MV-4-11 (cell line): Measurements from ENCODE around the gene CCT8.

Experiments
- DNase-seq: peaks from one replicate; lab custom pipeline; 2025; lab: John Stamatoyannopoulos, UW

Gene CCT8

GRCh38 chr21:29073222-29074006 lies at the start of gene CCT8:
Gene CCT8, minus strand, starts transcription at chr21:29073648. Its CDS starts 58 bp downstream, at chr21:29073590.
- DNase-seq = peak; percentile 99

GRCh38 chr21:29121759-29122158 lies 48.3 kb upstream of the CCT8 start:
- no peak for DNase-seq

GRCh38 chr21:29117372-29117955 lies 44.0 kb upstream of the CCT8 start:
- no peak for DNase-seq

DNA sequence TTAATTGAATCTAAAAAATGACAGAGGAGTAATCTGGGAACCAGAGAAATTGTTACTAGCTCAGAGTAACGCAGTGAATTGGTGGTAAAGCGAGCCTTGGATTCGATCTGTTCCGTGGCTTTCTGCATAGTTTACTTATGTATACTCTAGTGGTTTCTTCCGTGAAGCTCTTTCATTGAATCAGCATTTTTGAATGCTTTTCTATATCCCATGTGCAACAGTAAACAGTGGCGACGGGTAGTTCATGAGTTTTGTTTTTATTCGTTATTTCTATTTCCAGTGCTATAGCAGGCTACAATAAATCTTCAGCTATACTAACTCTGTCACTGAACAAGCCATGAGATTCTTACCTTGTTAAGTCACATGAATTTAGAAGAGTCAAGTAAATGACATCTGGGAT lies 42.5 kb upstream of the CCT8 start:
- no peak for DNase-seq

DNA sequence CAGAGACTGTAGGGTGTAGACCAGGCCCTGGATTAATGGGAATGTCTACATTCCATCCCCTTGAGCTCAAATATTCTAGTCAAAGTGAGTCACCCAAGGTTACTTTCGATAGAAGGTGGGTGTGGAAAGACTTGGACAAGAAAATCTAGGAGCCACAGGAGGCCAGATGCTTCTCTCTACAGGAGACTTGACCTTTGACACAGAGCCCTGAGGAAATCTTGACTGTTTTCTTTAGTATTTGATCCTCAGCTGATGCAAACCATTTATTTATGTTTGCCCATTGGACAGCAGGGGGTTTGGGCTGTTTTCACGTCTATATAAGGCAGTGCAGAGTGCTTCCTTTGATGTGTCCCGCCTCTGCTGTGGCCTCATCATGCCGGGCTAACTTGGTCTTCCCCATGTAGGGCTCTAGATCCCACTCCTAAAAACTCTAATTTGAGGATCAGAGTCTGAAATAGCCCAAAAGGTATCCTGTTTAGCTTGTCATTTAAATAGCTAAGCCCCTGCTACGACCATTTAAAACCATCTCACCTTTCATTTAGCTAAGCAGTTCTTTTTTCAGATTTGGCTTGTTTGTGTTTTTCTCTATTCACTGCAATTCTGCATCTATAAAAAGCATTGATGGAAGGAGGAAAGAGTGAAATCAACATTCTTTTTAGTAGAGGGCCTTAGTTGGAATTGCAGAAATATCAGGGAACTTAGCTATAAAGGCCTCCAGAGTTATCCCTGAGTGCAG lies 41.5 kb upstream of the CCT8 start:
- no peak for DNase-seq

DNA sequence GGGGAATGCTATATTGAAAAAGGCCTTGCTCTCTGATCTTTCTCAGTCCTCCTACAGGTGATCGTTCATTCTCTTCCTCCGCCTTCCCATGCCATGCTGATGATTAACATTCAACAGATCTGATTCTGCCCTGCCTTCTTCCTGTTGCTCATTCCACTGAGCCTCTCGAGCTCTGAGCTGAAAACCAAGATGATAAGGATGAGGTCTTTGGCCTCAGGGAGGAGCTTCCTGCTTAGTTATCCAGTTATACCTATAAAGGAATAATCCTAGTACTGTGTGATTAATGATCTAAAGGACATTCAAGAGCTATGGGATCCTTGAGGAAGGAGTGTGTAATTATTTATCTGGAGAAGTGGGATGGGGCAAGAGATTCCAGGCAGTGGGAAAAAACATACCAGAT lies 31.8 kb upstream of the CCT8 start:
- no peak for DNase-seq

- DNase-seq = no peak
These were observed 30.8 kb upstream of the CCT8 start for GRCh38 chr21:29104239-29104708.

DNA sequence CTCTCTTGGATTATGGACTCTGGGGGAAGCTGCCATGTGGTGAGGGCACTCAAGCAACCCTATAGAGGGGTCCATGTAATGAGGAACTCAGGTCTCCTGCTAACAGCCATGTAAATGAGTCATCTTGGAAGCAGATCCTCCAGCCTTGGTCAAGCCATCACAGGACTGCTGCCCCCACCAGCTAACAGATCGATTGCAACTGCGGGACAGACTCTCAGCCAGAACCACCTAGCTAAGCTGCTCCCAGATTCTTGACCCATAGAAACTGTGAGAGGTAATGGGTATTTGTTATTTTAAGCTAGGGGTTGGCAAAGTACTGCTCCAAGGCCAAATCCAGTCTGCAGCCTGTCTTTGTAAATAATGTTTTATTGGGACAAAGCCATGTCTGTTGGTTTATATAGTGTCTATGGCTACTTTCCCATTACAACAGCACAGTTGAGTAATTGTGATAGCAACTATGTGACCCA lies 29.4 kb upstream of the CCT8 start:
- peak; percentile 51 for DNase-seq

DNA sequence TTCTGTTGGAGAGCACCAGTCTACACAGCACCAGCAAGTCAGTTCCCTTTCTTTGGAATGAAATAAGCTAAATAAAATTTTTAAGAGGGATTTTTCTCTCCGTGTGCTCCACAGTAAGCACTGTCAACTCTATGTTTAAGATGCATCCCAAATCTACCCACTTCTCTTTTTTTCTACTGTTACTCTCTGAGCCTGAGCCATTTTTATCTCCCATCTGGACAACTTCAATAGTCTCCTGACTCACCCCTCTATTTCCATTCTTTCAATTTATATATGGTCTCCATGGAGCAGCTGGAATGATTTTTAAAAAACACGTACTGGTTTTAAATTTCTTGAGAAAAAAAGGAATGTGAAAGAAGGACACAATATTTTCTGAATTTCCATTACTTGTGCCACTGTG lies 24.7 kb upstream of the CCT8 start:
- peak; percentile 80 for DNase-seq

DNA sequence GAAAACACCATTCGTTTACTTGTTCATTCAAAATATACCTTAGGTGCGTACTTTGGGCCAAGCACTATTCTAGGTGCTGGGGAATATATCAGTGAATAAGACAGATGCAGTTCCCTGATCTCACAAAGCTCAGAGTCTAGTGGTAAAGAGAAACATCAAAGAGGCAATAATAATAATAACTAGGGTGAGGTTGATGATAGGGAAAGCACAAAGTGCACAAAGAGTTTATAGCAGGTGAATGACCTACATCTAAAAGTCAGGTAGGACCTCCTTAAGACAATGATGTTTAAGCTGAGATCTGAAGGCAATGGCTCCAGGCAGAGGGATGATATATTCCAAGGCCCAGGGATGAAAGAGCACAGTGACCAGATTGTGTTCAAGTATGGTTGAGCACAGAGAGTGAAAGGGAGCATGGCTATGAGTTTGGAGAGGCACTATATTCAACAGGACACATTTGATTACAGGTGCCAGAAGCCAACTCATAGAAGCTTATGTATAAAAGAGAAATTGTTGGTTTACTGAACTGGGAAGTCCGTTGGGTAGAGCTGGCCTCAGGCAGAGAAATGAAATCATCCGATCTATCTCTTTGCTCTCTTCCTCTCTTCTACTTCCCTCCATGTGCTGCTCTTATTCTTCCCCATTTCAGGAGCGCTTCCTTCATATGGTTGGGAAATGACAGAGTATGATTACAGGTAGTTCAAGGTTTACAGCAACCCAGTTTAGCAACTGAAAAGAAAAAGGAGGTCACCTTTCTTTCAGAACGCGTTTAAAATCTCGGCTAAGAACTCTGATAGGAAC lies 23.0 kb upstream of the CCT8 start:
- peak; percentile 28 for DNase-seq

- DNase-seq = no peak
These were observed 18.9 kb upstream of the CCT8 start for GRCh38 chr21:29092102-29092959.

GRCh38 chr21:29091033-29091432 lies 17.6 kb upstream of the CCT8 start:
- DNase-seq = no peak

DNA sequence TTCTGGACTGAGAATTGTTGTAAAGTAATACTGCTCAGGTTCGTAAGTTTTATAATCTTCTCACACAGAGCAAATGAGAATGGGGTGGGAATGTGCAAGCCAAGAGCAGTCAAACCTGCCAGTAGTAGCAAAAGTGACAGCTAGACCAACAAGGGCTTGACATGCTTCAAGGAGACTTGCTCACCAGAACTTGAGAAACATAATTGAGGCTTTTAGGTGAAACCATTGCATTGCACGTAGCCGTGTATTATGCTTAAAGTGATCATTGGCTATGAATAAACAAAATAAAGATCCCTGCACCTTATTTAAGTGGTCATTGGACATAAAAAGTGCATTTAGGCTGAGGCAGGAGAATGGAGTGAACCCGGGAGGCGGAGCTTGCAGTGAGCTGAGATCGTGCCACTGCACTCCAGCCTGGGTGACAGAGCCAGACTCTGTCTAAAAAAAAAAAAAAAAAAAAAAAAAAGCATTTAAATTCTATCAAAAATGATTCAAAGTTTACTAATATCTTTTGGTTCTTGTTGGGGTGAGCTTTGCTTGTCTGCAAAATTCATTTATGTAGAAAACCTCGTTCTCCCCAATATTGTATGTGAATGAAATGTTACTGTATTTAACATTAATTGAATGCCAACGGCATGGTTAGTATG lies 11.8 kb upstream of the CCT8 start:
- DNase-seq = no peak

GRCh38 chr21:29084372-29084771 lies 10.9 kb upstream of the CCT8 start:
- no peak for DNase-seq

- DNase-seq = no peak
These were observed 9.9 kb upstream of the CCT8 start for GRCh38 chr21:29083306-29083705.

DNA sequence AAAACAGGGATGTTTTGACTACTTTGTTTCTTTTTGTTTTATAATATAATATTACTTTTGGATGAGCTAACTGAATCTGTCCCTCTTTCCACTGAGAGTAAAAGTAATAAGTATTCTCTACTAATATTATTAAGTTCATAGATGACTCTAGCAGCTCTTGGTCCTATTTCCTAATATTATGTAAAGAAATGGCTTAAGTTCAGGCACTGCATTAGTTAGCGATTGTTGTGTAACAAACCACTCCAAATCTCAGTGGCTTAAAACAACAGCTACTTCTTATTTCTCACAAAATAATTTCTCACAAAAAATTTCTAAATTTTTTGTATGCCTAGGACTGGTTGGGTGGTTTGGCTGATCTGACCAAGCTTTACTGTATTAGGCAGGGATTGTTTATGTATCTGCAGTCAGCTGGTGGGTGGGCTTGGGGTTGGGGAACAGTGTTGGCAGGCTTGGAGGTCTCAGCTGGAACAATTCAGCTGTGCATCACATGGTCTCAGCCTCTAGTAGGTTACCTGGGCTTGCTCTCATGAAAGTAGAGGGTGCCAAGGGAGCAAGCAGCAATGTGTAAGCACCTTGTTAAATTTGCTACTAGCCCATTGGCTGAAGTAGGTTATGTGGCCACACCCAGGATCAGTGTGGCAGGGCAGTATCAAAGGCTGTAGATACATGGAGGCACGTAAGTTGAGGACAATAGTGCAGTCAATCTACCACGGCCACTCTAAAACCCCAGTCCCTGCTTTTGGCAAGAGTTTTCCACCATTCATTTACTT lies 8.8 kb upstream of the CCT8 start:
- DNase-seq = no peak

DNA sequence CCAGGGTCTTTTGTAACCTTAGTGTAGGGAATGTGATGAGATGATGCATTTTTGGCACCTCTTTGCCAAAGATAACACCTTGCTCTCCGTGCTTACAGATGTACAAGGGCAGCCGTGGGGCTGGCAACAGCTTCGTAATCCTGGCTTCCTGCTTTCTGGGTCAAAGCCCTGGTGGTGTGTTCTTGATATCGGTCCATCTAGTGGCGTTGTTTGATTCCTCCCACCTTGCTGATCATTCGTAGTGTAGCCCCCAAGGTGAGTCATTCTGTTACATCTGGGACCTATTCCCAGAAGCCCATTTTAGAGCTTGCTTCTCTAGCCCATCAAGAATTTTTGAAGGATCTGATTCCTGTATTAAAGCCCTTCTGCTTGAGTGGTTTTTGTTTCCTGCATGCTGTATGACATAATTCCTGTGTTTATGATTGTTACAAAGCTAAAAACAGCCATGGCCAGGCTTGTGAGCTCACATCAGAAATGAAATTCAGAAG lies 7.0 kb upstream of the CCT8 start:
- peak; percentile 43 for DNase-seq

DNA sequence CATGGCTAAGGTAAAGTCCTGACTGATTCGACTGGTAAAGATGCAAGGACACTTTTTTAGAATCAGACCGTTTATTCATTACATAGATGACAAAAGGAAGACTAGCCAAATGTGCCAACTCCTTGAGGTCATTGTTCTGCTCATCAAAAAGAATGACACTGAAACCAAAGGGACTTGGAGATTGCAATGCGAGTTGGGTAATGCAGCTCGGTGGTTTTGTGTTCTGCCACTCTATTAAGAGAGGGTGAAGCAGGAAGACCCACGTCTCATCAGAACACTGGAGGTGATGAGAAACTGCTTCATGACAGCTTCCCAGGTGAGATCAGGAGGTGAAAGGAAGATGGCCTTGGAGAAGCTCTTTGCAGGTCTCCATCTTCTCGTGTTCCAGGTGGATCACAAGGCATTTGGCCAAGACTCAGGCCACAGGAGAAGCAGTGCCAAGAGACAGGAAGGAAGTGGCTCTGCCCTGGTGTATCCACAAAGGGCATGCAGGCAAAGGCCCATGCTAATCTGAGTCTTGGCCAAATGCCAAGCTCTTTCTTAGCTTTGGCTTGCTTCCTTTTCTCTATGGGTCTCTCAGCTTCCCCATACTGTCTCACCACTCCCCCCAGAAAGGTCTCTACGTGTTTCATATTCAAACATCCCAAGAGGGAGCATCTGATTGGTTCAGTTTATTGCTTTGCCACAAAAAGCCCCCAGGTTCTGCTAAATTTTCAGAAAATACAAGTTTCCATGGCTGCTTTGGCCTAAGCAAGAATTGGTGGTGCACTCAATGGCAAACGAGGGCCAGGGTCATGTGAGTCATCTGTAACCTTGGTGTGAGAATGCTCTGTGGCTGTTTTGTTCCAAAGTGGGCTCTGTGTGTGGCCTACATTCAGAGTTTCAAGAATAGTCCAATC lies 5.7 kb upstream of the CCT8 start:
- peak; percentile 97 for DNase-seq
